Activated CD8-positive, alpha-beta memory T cell treated with anti-CD3 and anti-CD28 coated beads, Interleukin-2, amount 50 U/mL, for 48 hours (primary cell): ENCODE measurements around the gene NUAK2.
"Not testable (repeated sequence)": the region's sequence is repeated elsewhere in the genome, so short reads cannot be mapped to it uniquely, and the experiment has no call there.

Source experiments
- DNase-seq: peaks from one replicate; pipeline ENCODE4 v3.0.0-alpha.2; 2020

The NUAK2 gene

GRCh38 chr1:205321162-205321958, at the start of gene NUAK2:
Gene NUAK2 (minus strand): TSS chr1:205321745. CDS start chr1:205321628, 117 bp downstream.
- peak; percentile 88 for DNase-seq

GRCh38 chr1:205370780-205371179, 49.2 kb upstream of the NUAK2 start:
- DNase-seq: no peak

- DNase-seq: peak; percentile 13
Measured at GRCh38 chr1:205369701-205370123, 48.2 kb upstream of the NUAK2 start.

GRCh38 chr1:205368478-205368877, 46.9 kb upstream of the NUAK2 start:
- no peak for DNase-seq

- no peak for DNase-seq
Measured at GRCh38 chr1:205365945-205366463, 44.5 kb upstream of the NUAK2 start.

GRCh38 chr1:205365086-205365485, 43.5 kb upstream of the NUAK2 start:
- not testable (repeated sequence) for DNase-seq

GRCh38 chr1:205360891-205361290, 39.3 kb upstream of the NUAK2 start:
- DNase-seq: no peak

GRCh38 chr1:205359771-205360565, 38.4 kb upstream of the NUAK2 start:
- DNase-seq: no peak

GRCh38 chr1:205358579-205358978, 37.0 kb upstream of the NUAK2 start:
- DNase-seq: no peak

GRCh38 chr1:205357567-205357966, 36.0 kb upstream of the NUAK2 start:
- no peak for DNase-seq

GRCh38 chr1:205356440-205357139, 35.0 kb upstream of the NUAK2 start, which contains the start of gene KLHDC8A:
Gene KLHDC8A (minus strand): TSS chr1:205356922. CDS start chr1:205343604, 13,318 bp downstream.
- no peak for DNase-seq

GRCh38 chr1:205355075-205355453, 33.5 kb upstream of the NUAK2 start:
- DNase-seq: no peak

- DNase-seq: peak; percentile 61
Measured at GRCh38 chr1:205354259-205355074, 32.9 kb upstream of the NUAK2 start.

GRCh38 chr1:205353612-205354011, 32.1 kb upstream of the NUAK2 start:
- no peak for DNase-seq

- DNase-seq: no peak
Measured at GRCh38 chr1:205353191-205353590, 31.6 kb upstream of the NUAK2 start.

GRCh38 chr1:205351984-205352713, 30.6 kb upstream of the NUAK2 start:
- DNase-seq: no peak

- DNase-seq: no peak
Measured at GRCh38 chr1:205350691-205351141, 29.2 kb upstream of the NUAK2 start.

GRCh38 chr1:205350124-205350523, 28.6 kb upstream of the NUAK2 start:
- no peak for DNase-seq

- DNase-seq: no peak
Measured at GRCh38 chr1:205348554-205349487, 27.3 kb upstream of the NUAK2 start.

GRCh38 chr1:205346956-205347574, 25.5 kb upstream of the NUAK2 start:
- DNase-seq: no peak
